ENCODE results near the gene SRPK2.
"Not testable (repeated sequence)": the region's sequence is repeated elsewhere in the genome, so short reads cannot be mapped to it uniquely, and the experiment has no call there.

SRPK2 gene

DNA sequence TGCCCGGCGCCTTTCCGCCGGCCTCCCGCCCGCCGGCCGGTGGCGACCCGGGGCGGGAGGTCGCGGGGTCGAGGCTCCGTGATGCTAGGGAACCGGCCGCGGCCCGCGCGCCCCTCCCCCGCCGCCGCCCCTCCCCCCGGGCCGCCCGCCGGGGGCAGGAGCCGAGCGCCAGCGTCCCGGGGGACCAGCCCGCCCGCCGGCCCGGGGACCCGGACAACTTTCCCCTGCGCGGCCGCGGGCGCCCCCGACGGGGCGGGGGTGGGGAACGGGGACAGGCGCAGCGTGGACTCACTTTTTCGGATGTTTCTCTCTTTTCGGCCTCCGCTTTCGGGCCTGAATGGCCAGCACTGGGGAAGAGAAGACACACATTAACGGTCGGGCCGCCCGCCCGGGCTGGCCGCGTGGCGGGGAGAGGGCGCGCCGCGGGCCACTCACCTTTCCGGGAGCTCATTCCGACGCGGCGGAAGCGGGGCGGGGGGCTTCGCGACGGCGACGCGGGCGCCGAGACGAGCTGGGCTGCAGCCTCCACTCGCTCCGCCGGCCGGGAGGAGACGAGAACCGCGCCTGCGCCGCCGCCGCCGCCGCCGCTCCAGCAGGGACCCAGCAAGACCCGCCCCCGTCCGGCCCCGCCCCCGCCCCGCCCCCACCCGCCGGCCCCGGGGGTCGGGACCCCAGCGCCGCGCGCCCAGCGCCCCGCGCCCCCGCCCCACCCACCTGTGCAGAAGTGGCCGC, at the start of gene SRPK2:
SRPK2 (minus strand) TSS at position 566 of the 732 bp plus-strand sequence.
- peak; percentile 65 for DNase-seq

DNA sequence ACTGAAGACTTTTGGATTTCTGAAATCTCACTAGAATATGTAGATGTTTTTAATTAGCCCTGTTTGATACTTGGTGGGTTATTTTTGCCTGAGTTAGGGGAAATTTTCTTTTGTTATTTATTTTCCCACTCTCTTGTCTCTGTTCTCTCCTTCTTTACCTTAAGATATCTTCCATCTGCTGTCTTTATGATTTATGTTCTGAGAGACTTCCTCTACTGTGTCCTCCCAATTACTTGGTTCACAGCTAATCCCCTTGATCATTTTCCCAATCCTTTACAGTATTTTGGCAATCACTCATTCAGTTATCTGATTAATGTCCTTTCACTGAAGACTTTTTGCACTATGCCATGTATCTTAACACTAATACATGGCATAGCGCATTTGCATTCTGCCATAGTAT, 49.5 kb upstream of the SRPK2 start:
- no peak for DNase-seq

DNA sequence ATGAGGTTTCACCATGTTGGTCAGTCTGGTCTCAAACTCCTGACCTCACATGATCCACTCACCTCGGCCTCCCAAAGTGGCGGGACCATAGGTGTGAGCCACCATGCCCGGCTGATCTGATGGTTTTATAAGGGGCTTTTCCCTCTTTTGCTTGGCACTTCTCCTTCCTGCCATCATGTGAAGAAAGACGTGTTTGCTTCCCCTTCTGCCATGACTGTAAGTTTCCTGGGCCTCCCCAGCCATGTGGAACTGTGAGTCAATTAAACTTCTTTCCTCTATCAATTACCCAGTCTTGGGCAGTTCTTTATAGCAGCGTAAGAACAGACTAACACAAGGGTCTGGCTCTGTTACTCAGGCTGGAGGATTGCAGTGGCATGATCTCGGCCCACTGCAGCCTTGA, 48.6 kb upstream of the SRPK2 start:
- not testable (repeated sequence) for DNase-seq

DNA sequence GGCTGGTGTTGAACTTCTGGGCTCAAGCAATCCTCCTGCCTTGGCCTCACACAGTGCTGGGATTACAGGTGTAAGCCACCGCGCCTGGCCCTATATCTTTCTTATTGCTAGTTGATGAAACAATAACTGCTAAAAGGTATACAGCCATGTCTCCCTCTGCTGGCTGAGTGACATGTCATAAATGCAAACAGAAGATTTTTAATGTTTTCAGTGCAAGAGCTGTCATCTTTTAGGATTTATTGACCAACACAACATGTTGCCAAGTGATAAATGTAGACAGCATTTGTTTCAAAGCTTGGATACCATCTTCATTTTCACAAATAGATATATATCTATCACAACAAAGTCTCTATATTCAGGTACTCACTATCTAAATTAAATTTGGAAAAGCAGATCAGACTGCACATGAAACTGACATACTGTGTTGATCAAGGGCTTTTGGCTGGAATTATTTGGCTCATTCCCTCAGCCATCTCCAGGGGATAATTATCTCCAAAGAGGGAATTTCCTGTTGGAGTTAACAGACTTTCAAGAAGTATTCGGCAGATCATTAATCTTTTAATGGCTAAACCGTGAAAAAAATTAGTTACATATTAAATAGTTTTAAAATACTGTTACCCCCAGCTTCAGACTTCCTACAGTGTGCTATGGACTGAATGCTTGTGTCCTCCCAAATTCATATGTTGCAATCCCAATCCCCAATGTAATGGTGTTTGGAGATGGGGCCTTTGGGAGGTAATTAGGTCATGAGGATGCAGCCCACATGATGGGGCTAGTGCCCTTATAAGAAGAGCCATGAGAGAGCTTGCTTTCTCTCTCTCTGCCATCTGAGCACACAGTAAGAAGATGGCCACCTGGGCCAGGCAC, 41.3 kb upstream of the SRPK2 start:
- DNase-seq, result peak; percentile 55

DNA sequence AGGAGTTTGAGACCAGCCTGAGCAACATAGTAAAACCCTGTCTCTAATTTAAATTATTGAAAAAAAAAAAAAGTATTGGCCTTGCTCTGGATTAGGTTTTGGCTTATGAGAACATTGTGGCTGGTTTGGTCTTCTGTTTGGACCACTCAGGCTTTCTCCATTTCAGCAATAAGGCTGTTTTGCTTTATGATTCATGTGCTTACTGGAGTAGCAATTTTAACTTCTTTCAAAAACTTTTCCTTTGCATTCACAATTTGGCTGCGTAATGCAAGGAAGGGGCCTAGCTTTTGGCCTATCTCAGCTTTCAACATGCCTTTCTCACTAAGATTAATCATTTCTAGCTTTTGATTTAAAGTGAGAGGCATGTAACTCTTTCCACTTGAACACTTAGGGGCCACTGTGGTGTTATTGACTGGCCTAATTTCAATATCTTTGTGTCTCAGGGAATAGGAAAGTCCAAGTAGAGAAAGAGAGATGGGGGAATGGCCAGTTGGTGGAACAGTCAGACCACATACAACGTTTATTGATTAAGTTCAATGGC, 38.0 kb upstream of the SRPK2 start:
- DNase-seq, result no peak

DNA sequence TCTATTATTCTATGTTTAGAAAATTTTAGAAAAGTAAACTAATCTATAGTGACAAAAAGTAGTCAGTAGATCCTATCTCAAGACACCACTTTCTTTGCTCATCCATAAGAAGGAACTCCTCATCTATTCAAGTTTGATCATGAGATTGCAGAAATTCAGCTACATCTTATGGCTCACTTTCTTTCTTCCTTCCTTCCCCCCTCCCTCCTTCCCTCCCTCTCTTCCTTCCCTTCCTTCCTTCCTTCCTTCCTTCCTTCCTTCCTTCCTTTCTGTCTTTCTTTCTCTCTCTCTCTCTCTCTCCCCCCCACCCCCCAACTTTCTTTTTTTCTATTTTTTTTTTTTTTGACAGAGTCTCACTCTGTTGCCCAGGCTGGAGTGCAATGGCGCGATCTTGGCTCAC, 35.3 kb upstream of the SRPK2 start:
- no peak for DNase-seq

DNA sequence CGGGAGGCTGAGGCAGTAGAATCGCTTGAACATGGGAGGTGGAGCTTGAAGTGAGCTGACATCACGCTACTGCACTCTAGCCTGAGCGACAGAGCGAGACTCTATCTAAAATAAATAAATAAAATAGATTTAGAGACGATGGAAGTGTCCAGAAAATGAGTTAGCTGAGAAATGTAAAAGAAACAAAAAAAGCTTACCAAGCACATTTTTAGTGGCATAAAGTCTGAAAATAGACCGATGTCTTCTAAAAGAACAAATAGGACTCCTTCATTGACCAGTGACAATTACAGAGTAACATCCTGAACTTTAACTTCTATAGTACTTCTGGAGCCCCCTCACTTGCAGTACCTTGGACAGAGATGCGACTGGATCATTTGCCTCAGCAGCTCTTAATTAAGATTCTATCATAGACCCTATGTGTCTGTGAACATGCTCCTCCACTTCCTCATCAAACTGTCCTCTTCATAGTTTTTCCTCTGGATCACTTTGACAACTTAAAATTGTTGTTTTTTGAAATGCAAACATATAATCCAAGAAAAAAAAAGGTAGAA, 25.2 kb upstream of the SRPK2 start:
- DNase-seq, result no peak

DNA sequence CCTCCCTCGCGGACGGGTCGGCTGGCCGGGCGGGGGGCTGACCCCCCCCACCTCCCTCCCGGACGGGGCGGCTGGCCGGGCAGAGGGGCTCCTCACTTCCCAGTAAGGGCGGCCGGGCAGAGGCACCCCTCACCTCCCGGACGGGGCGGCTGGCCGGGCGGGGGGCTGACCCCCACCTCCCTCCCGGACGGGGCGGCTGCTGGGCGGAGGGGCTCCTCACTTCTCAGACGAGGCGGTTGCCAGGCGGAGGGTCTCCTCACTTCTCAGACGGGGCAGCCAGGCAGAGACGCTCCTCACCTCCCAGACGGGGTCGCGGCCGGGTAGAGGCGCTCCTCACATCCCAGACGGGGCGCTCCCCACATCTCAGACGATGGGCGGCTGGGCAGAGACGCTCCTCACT, 22.1 kb upstream of the SRPK2 start:
- not testable (repeated sequence) for DNase-seq

DNA sequence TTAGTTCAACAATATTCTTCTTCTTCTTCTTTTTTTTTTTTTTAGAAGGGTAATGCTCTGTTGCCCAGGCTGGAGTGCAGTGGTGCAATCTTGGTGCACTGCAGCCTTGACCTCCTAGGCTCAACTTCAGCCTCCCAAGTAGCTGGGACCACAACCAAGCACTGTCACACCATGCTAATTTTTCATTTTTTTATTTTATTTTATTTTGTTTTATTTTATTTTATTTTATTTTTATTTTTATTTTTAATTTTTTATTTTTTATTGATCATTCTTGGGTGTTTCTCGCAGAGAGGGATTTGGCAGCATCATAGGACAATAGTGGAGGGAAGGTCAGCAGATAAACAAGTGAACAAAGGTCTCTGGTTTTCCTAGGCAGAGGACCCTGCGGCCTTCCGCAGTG, 21.1 kb upstream of the SRPK2 start:
- DNase-seq, result not testable (repeated sequence)

DNA sequence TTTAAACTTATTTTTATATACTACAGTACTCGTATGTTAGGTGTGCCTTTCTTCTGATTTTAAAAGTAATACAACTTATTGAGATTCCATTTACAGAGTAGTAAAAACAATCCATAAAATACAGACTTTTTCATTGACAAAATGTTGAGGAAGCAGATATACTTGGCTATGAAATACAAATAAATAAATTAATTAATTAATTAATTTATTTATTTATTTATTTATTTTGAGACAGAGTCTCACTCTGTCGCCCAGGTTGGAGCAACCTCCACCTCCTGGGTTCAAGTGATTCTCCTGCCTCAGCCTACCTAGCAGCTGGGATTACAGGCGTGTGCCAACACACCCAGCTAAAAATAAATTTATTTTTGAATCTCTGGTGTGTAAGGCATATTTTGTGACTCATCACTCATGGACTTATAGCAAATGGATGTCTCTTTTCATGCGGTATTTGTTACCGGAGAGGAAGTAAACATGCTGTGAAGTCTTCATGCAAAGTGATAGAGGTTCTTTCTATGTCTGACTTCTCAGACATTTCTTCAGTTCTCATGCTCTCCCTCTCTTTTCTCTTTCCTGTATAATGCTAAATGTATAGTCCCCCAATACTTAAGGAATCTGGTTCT, 20.2 kb upstream of the SRPK2 start:
- no peak for DNase-seq

DNA sequence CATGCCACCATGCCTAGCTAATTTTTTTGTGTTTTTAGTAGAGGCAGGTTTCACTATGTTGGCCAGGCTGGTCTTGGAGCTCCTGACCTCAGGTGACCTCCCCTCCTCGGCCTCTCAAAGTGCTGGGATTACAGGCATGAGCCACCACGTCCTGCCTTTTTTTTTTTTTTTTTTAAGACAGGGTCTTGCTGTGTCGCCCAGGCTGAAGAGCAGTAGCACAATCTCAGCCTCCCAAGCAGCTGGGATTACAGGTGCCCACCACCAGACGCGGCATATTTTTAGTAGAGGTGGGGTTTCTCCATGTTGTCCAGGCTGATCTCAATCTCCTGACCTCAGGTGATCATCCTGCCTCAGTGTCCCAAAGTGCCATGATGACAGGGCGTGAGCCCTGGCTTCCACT, 14.4 kb upstream of the SRPK2 start:
- no peak for DNase-seq

DNA sequence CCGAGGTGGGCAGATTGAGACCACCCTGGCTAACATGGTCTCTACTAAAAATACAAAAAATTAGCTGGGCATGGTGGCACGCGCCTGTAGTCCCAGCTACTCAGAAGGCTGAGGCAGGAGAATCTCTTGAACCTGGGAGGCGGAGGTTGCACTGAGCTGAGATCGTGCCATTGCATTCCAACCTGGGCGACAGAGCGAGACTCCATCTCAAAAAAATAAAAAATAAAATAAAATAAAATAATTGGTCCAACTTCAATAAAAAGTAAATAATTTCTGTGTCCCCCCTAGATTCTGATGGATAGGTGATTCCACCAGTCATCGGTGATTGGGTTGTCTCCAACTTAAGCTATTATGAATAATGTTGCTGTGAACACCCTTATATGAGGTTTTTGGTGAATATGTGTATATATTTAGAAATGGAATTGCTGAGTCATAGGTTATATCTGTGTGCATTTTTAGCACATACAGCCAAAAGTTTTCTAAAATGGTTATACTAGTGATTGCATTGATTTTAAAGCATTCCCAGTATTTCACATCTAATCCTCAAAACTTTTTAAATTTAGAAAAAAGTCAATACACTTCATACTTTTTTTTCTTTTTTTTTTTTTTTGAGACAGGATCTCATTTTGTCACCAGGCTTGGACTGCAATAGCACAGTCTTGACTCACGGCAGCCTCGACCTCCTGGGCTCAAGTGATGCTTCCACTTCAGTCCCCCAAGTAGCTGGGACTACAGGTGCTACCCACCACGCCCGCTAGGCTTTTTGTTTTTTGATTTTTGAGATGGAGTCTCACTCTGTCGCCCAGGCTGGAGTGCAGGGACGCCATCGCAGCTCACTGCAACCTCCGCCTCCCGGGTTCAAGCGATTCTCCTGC, 13.7 kb upstream of the SRPK2 start:
- no peak for DNase-seq

DNA sequence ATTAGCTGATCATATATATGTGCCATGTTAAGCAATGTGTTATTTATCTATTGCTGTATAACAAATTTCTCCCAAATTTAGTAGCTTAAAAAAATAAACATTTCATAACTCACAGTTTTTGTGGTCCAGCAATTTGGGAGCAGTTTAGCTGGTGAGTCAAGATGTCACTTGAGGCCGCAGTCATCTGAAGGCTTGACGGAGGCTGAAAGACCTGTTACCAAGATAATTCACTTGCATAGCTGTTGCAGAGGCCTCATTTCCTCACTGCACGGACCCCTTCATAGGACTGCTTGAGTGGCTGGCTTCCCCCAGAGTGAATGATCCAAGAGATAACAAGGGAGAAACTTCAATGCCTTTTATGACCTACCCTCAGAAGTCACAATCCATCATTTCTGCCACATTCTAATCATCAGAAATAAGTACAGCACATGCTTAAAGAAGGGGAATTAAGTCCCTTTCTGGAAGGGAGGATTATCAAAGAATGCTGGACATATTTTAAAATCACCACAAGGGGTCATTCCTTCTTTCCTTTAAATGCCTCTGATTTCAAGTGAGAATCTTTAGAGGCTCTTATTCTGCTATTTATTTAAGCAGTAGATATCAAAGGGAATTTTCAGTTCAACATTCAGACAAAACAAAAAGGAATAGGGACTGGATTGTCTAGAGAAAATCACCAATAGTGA, 10.5 kb upstream of the SRPK2 start:
- DNase-seq, result no peak

DNA sequence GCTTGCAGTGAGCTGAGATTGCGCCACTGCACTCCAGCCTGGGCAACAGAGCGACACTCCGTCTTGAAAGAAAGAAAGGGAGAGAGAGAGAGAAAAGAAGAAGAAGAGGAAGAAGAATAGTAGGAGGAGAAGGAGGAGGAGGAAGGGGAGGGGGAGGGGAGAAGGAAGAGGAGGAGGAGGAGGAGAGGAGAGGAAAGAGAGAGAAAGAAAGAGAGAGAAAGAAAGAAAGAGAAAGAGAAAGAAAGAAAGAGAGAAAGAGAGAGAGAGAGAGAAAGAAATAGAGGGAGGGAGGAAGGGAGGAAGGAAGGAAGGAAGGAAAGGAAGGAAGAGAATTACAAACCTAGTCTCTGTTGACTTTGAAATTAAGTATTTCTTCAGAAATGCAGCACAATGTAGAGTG, 7.8 kb upstream of the SRPK2 start:
- DNase-seq, result no peak

DNA sequence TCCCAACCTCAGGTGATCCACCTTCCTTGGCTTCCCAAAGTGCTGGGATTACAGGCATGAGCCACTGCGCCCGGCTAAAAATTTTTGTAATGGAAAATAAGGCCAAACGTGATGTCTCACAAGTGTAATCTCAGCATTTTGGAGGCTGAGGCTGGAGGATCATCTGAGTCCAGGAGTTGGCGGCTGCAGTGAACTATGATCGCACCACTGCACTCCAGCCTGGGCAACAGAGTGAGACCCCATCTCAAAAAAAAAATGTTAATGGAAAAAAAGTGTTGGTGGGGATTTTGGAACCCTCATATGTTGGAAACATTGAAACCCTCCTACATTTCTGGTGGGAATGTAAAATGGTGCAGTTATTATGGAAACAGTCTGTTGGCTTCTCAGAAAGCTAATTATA, 2.7 kb upstream of the SRPK2 start:
- no peak for DNase-seq

DNA sequence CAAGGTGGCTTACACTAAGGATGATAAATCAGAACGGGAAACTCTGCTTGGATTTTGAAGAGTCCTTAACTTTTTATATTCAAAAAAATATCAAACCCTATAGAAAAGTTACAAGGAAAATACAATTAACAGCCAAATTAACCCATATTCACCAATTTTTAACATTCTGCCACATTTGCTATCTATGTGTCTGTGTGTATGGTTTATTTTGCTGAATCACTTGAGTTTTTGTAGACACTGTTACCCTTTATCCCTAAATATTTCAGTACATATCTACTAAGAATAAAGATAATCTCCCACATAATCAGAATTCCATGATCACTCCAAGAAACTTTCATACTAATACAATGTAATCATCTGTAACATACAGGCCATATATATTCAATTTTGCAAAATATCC, 1.2 kb upstream of the SRPK2 start:
- no peak for DNase-seq

DNA sequence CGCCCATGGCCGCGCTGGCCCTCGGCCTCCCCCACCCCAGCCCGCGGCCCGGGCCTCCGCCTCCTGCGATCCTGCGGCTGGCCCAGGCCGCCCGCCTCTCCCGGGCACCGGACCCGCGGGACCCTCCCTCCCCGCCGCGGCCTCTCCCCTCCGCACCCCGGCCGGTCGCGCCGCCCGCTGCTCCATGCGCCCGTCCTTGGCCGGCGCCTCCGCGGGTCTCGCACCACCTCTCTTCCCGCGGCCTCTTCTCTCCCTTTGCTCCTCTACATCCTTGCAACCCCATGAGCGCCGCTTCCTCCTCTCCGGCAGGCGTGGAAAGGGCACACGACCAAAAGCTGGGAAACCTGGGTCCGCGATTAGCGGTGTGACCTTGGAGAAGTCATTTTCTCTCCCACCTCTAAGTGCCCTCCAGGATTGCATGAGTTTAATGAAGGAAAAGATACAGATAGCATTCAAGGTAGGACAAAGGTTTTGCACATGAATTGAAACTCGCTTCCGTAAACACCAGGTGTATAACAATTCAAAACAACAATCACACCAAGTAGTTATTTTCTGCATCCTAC, 448 bp upstream of the SRPK2 start:
- peak; percentile 77 for DNase-seq

DNA sequence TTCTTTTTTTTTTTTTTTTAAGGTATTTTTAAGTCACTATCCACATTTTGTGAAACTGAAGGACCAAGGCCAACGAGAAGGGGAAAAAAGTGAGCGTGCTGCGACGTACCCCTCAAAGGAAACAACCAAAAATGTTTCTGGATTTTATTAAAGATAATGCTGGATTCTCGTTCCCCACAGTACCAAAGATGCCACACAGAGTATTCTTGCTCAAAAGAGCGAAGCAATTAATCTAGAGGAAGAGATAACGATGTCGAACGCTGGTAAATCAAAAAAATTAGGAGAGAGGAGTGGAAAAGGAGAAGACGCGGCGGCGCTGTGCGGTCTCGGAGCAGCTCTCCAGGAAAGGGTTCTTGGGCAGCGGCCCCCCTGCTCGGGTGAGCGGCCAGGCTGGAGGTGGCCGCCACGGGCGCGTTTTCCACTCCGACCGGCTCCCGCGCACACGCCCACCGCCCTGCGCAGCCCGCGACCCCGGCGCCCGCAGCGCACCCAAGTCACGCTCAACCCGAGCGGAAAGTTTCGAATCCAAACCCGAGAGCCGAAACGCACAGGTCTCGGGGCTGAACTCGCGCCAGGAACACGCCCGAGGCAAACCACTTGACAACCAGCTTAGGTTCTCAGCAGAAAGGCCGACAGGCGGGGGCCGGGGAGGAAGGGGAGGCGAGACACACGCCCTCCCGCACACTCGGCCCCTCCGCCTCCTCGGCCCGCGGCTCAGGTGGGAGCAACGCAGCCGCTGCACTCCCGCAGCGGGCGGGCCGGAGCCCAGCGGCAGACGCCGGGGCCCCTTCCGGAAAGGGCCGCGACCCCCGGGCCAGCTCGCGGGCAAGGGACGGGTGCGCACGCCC, 989 bp downstream of the SRPK2 start:
- DNase-seq, result peak; percentile 57

DNA sequence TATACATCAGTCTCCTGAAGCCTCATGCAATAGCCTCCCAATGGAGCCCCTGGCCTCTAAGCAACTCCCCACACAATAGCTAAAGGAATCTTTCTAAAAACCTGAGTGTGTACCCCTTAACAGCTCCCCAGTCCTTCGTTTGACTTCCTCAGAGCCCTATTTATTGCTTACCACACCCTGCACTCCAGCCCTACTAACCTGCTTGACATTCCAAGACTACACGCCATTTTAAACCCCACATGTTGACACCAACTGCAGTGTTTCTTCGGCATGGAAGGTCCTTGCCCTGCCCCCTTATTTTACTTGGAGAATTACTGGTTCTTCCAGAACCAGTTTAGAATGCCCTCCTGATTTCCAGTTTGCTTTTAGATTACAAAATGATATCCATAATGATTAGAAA, 10.8 kb downstream of the SRPK2 start:
- DNase-seq, result no peak

DNA sequence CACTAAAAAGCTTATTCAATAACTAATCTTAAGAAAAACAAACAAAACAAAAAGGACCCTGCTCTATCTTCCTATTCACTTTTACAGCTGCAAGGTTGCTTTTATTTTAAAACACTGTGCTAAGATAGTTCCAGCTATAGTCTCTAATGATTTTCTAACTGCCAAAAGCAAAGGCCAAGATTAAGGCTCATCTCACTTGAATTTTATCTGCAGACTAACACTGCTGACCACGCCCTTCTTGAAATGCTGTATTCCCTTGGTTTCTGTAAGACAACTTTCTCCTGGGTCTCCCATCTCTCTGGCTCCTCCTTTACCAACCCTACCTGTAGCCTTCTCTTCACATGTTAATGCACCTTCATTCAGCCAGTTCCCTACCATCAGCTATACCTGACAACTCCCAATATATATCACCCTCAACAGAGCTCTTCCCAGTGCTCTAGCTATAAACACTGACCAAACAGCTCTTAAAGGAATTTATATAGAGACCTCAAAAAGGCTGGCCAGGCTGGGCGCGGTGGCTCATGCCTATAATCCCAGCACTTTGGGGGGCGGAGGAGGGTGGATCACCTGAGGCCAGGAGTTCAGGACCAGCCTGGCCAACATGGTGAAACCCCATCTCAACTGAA, 11.7 kb downstream of the SRPK2 start:
- no peak for DNase-seq

Measured in NCI-H1092 (cell line).